Effector CD4-positive, alpha-beta T cell (primary cell): ENCODE measurements around the gene SLC34A1.
"Not testable (repeated sequence)": the region's sequence is repeated elsewhere in the genome, so short reads cannot be mapped to it uniquely, and the experiment has no call there.

ENCODE experiments used
- DNase-seq: peaks from one replicate; pipeline ENCODE4 v3.0.0-alpha.2; 2020

The SLC34A1 gene

GRCh38 chr5:177369645-177370440, 14.4 kb upstream of the SLC34A1 start:
- no peak for DNase-seq

- DNase-seq, result no peak
These were observed 13.6 kb upstream of the SLC34A1 start for GRCh38 chr5:177370488-177371119.

- no peak for DNase-seq
These were observed 12.9 kb upstream of the SLC34A1 start for GRCh38 chr5:177371120-177372033.

GRCh38 chr5:177372034-177372896, 12.0 kb upstream of the SLC34A1 start:
- DNase-seq, result peak; percentile 14

GRCh38 chr5:177372910-177373309, 11.3 kb upstream of the SLC34A1 start:
- DNase-seq, result no peak

- DNase-seq, result no peak
These were observed 10.4 kb upstream of the SLC34A1 start for GRCh38 chr5:177373806-177374205.

- no peak for DNase-seq
These were observed 10.0 kb upstream of the SLC34A1 start for GRCh38 chr5:177374211-177374610.

GRCh38 chr5:177375516-177375915, 8.7 kb upstream of the SLC34A1 start:
- DNase-seq, result not testable (repeated sequence)

- no peak for DNase-seq
These were observed 8.1 kb upstream of the SLC34A1 start for GRCh38 chr5:177376107-177376506.

GRCh38 chr5:177377851-177378776, 6.1 kb upstream of the SLC34A1 start:
- DNase-seq, result no peak

GRCh38 chr5:177378884-177379883, 5.0 kb upstream of the SLC34A1 start:
- DNase-seq, result no peak

- DNase-seq, result no peak
These were observed 3.5 kb upstream of the SLC34A1 start for GRCh38 chr5:177380805-177381126.

GRCh38 chr5:177382423-177383029, 1.7 kb upstream of the SLC34A1 start:
- no peak for DNase-seq

GRCh38 chr5:177383181-177383580, 1.1 kb upstream of the SLC34A1 start:
- DNase-seq, result no peak

- DNase-seq, result no peak
These were observed 1.5 kb downstream of the SLC34A1 start for GRCh38 chr5:177385720-177386119.

- no peak for DNase-seq
These were observed 2.3 kb downstream of the SLC34A1 start for GRCh38 chr5:177386542-177386941.

GRCh38 chr5:177387405-177387804, 3.2 kb downstream of the SLC34A1 start:
- no peak for DNase-seq

GRCh38 chr5:177388521-177389052, 4.4 kb downstream of the SLC34A1 start:
- DNase-seq, result no peak
